NCI-H146 treated with DMSO at 0.1 percent for 48 hours (cell line): ENCODE results near the gene AKR7A3.
"Not testable (repeated sequence)": the region's sequence is repeated elsewhere in the genome, so short reads cannot be mapped to it uniquely, and the experiment has no call there.

Experiments used
- DNase-seq: peaks from one replicate; lab custom pipeline; 2025; ENCODE audit not compliant: unreplicated experiment; lab: John Stamatoyannopoulos, UW

The AKR7A3 gene

DNA sequence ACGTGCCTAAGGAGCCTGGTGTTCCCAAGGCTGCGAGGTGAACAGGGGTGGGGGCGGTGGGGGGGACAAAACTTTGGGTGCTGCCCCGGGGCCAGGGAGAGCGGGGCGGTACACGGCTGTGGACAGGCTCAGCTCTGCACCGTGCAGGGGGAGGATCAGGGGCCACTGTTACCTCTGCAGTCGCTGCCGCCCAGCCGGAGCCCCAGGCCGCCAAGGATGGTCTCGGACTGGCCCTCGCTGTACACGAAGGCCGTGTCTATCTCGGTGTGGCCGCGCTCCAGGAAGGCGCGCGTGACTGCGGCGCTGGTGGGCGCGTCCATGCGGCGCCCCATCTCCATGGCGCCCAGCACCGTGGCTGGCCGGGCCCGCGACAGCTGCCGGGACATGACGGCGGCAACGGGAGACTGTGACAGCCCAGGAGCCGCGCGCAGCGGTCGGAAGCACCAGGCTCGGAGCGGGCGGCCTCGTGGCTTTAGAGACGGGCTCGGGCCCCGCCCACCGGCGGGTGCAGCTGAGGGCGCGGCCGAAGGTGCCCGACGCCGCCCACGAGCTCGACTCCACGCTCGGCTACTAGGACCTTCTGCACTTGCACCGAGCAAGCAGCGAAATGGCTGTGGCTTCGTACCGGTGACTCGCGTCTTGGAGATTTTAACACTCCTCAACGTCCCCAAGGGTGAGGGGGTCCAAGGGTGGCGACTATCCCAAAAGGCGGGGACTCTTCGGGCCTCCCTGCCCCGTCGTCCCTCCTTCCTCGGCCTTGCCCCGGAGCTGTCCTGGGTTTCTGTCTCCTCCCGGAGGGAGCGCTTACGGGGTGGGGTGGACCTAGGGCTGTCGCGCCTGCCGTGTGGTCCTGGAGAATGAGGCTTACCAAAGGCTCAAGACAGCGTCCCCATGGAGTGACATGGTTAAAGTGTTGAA is at the start of gene AKR7A3:
AKR7A3 (minus strand) TSS at position 447 of the 918 bp plus-strand sequence; CDS start at position 386, 61 bp downstream.
- not testable (repeated sequence) for DNase-seq

DNA sequence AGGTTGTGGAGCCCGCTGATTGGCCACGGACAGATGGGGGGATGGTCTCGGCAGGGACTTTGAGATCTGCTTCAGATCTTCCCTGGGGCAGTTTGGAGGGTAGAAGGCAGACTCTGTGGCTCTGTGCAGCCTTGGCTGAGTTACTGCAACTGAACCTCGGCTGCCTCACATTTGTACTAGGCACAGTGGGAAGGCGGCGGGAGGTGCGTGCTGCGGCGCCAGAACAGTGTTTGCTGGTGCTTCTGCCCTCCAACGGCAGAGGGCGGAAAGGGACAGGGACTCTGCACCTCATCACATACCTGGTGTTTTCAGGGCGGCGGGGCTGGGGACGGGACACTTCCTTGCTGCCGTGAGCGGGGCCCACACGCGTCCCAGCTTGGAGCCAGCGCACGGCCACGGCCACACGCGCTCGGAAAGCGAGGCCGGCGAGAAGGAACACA is 49.8 kb upstream of the AKR7A3 start:
- no peak for DNase-seq

DNA sequence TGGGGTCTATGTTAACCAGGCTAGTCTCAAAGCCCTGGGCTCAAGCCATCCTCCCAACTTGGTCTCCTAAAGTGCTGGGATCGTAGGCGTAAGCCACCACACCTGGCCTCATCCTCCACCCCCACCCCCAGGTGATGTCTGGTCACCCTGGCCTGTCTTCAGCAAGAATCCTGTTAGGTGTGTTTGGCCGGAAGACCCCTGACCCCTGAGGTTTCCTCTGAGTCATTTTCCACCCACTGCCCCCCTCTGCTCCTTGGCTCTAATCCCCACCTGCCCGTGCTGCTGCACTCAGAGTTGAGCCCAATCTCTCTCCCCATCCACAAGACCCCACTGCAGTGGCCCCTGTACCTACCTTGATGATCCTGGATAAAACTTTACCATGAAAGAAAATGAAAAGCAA is 48.7 kb upstream of the AKR7A3 start:
- DNase-seq, result no peak

DNA sequence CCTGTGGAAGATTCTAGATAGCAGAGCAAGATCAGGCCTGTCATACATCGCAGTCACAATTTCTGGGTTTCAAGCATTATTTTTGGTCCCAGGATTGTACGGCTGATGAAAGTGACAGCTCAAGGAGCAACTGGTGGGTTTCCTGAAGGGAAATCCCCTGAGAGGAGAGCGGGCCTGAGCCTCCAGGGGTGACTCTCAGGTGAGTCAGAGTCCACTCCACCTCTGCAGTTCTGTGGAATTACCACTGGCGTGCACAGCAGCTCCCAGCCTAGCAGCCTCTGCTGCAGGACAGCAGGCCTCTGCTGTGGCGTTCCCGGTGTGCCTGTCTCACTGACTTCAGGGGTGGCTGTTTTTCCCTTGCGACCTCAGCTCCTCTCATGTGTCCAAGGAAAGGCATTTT is 48.0 kb upstream of the AKR7A3 start:
- no peak for DNase-seq

DNA sequence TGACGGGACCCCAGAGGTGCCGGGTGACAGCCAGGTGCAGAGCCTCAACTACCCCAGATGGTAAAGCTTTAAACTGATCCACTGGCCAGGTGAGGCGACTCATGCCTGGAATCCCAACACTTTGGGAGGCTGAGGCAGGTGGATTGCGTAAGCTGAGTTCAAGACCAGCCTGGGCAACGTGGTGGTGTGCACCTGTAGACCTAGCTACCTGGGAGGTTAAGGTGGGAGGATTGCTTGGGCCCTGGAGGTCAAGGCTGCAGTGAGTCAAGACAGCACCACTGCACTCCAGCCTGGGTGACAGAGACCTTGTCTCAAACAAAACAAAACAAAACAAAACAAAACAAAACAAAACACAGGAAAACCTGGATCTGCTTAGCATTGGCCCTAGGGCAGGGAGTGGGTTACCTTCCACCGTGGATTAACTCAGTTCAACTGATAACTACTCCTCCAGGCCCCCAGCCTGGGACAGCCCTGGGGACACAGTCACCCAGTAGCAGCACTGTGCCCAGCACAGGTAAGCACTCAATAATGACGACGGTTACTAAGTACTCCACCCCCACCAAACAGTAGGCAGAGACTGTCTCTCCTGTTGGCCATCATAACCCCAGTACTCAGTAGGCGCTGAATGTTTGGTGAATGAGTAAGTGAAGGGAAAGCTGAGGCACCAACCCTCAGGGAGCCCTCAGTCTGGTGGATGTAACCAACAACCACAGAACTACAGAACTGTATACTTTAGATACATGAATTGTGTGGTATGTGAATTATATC is 45.2 kb upstream of the AKR7A3 start:
- no peak for DNase-seq

DNA sequence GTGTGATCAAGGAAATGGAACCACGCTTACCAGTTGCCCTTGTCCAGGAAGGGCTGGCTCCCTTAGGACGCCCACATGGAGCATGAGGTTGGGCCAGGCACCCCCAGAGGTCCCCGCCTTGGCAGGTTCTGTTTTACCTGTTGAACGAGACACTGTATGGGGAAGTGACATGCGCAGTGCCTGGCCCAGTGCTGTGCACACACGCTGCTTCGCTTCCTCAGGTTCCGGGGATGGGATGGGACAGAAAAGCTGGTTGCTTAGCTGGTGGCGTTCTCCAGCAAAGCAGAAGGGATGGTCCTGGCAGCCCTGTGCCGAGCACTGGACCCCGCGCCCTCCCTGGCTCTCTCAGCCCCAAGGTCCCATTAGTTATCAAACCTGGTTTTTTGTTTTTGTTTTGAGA is 44.3 kb upstream of the AKR7A3 start:
- no peak for DNase-seq

DNA sequence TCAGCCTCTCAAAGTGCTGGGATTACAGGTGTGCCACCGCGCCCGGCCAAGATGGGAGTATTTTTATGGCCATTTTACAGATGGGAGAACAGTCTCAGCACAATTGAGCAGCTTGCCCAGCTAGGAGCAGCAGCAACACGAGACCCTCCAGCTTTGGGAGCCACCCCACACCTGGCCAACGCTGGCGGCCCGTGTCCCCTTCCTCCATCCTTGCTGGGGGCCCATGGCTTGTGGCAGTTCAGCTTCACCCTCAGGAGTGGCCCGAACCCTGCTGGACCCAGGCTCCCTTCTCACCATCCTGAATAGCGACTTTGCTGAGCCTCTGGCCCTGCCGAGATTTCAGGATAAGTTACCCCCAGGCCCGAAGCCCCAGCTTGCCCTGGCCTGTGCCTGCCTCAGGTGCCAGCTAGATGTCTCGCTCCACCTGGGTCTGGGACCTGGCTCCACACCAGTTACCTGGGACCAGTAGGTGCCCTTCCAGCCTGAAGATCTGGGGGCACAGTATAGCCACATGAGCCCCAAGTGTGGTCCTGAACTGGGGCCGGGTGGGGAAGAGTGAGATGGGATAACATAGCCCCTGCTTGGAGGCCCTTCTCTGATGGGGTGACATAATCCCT is 42.8 kb upstream of the AKR7A3 start:
- DNase-seq, result no peak

DNA sequence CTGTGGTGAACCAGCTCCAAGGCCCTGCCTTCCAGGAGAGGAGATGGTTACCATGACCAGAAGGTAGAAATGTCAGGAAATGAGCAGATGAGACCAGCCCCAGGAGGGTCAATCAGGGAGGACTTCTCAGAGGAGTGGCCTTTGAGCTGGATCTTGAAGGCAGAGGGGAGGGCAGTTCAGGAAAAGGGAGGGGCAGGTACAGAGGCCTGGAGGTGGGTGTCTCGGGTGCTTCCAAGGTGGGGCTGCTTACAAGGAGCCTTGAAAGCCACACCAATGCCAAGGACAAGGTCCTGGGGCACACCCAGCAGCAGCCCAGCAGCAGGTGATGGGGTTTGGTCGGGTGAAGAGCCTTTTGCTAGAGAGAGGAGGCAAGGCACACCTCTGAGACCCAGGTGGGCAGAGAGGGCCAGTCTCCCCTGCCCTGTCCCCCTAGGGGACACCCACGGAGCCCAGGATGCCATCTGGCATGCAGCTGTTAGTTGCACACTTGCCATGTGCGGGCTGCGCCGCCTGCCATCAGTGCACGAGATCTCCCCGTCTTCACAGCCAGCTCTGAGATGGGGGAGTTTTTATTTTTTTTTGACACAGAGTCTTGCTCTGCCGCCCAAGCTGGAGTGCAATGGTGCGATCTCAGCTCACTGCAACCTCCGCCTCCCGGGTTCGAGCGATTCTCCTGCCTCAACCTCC is 42.0 kb upstream of the AKR7A3 start:
- no peak for DNase-seq

DNA sequence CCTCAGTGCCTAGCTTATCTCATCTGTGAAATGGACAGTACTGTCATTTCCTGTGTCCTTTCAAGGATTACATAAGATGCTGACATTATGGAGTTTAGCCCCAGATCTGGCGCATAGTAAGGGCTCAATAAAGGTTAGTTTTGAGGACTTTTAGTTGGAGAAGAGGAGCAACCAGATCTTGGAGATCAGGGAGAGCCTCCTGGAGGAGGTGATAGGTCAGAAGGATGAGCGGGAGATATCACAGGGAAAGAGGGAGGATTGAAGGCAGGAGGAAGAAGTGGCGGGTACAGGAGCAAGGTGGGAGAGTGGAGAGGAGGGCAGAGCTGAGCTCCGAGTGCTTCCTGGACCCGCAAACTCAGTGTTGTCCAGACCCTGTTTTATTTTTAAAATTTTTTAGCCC is 41.0 kb upstream of the AKR7A3 start:
- no peak for DNase-seq

DNA sequence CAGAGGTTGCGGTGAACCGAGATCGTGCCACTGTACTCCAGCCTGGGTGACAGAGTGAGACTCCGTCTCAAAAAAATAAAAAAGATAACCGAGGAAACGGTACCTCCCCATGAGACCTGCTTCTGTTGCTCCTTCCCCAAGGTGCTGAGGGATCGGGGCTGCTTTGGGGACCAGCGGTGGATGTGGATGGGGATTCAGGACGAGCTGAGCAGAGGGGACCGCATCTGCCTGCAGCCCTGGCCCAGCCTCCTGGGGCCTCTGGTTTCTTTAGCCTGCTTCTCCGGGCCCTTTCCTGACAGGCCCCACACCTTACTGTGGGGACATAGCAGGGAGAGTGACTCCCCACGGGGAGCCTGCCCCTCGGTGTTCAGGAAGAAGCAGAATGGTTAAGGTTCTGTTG is 40.6 kb upstream of the AKR7A3 start:
- DNase-seq, result no peak

DNA sequence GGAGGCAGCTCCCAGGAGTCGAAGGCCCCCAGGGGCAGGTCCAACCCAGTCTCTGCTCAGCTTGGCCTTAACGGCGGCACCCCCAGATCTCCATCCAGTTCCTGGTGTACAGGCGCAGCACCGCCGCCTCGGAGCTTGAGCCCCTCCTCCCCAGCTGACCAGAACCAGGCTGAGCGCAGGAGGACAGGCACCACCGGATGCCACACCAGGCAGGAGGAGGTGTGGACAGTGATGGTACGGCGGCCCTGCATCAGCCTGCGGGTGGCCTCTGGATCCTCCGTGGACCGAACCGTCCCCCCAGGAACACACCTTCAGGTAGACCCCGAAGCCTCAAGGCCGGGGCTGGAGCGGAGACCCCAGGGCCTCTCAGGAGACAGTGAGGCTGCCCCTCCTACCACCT is 39.9 kb upstream of the AKR7A3 start:
- no peak for DNase-seq

DNA sequence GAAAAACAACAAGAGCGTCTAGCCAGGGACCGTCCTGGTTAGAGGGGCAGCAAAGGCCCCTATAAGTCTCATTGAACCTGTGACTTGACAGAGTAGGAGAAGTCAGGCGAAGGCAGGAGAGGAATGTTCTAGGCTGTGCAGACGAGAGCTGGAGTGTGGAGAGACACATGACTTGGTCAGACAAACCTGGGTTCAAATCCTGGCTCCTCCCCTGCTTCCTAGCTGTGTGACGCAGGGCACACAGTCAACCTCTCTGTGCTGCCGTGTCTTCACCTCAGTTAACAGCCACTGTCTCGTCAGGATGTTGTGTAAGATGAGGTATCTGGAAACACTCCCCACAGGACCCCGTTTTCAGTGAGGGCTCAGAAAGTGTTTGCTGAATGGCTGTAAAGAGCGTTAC is 39.2 kb upstream of the AKR7A3 start:
- DNase-seq, result no peak

DNA sequence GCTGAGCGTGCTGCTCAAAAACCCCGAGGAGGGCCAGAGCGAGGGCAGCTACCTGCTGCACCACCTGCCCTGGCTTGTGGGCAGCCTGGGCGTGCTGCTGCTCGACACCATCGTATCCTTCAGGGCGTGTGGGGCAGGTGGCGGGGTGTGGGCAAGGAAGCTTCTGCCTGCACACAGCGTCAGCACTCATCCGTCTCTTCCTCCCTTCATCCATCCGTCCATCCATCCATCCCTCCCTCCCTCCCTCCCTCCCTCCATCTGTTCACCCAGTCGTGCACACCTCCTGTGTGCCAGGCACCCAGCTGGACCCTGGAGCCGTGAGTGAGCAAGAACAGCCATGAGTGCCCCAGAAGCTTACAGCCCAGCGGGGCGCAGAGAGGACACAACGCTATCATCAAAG is 38.7 kb upstream of the AKR7A3 start:
- DNase-seq, result no peak

DNA sequence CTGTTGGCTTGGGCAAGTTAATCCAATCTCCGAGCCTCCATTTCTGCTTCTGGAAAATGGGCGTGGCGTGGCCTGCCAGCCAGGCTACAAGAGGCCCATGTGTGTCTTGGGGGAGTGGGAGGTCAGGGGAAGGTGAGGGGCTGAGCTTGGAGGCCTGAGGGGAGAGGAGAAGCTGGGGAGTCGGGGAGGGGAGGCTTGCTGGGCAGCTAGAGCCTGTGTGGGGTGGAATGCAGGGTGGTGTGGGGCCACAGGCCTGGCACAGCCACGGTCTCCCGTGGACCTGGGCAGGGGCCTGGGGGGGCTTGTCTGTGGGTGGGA is 38.1 kb upstream of the AKR7A3 start:
- no peak for DNase-seq

DNA sequence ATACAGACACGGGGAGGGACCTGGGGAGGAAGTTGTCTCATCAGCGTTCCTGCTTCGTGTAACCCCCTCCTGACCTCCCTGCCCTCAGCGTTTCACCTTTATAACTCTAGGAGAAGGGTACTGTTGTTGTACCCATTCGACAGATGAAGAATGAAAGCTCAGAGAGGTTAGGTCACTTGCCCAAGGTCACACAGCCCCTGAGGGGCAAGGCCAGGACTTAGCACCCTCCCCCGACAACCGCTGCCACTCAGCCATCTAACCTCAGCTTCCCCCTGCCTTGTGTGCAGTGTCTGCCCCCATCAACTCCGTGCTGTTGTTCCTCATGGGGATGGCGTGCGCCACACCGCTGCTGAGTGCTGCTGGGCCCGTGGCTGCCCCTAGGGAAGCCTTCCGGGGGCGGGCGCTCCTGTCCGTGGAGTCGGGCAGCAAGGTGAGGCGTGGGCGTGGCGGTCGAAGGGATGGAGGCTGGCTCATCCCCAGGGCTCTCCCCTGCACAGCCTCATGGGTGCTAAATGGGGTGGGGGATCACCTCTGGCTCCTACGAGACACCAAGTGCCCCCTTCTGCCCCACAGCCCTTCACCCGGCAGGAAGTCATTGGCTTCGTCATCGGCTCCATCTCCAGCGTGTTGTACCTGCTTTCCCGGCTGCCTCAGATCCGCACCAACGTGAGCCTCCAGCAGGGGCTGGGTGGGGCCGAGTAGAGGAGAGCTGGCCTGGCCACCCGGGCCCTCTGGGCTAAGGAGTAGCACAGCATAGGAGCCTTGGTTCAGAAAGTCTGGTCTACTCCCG is 37.6 kb upstream of the AKR7A3 start:
- DNase-seq, result no peak

DNA sequence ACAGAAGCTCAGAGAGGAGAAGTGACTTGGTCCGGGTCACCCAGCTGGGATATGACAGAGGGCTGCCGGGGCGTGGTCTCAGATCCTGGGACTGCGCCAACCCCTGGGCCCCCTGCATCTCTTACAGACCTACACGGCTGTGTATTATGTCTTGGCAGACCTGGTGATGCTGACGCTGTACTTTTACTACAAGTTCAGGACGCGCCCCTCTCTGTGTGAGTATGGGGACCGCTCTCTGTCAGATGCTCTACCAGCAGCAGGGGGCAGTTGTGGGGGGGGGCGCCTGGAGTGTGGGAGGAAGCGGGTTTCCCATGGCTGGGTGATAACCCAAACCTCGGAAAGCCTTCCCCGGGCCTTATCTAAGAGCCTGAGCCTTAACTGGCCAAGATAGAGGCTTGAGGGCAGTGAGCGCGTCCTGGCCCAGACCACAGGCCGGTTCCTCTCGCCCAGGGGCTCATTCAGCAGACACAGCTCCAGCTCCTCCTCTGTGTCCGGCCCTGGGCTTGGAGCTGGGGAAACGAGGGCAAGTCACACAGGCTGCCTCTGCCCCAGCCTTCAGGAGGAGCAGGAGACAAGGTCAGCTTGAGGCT is 36.9 kb upstream of the AKR7A3 start:
- DNase-seq, result no peak

DNA sequence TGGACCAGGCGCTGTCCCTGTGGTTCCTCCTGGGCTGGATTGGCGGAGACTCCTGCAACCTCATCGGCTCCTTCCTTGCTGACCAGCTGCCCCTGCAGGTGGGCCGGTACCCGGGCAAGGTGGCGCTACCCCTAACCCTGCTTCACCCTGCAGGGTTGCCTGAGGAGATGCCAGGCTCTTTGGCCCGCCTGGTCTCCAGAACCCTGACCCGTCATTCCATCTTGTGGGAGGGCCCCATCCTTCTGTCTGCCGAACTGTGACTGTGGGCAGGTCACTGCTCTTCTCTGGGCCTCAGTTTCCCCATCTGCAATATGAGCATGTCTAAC is 36.1 kb upstream of the AKR7A3 start:
- DNase-seq, result no peak

DNA sequence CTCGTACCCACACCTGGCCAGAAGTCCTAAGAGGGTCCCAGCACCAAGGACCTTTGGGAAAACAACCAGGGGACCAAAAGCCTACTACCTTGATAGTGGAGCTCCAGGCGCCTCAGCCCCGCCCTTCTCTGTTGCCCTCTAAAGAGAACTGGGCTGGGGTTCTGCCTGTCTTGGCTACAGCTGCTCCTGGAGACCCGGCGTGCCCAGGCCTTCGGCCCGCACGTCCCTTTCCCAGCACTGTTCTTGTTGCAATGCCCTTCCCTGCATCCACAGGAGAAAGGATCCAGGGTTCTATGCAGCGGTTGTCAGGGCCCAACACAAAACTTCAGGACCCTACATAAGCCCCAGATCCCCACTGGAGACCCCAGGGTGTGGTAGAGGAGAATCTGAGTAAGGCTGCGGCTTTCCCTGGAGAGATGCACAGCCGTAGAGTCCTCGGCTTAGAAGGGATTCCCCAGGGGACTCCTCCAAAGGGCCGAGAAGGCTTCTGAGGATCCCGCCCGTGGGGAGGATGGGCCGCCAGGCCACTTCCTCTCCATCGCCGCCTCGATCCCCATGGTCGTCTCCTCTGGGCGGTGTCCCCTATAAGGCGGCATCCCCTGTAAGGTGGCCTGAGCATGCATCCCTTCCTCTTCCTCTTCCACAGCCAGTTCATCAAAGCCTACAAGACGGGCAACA is 35.6 kb upstream of the AKR7A3 start:
- no peak for DNase-seq

DNA sequence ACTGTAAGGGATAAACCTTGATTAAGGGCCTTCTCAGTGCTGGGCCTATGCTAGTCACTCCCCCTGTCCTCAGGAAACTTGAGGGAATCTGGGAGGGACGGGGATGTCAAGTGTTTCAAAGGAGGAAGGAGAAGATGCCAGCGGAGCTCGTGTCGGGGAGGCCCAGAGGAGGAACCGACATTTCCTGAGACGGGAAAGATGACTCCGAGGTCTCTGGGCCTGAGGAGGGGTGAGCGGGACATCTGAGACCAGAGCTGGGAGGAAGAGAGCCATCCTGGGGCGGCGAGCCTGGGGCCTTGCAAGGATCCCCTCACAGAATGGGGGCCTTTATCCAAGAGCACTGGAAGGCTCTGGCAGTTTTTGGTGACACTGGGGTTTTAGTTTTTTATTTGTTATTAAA is 33.9 kb upstream of the AKR7A3 start:
- no peak for DNase-seq

DNA sequence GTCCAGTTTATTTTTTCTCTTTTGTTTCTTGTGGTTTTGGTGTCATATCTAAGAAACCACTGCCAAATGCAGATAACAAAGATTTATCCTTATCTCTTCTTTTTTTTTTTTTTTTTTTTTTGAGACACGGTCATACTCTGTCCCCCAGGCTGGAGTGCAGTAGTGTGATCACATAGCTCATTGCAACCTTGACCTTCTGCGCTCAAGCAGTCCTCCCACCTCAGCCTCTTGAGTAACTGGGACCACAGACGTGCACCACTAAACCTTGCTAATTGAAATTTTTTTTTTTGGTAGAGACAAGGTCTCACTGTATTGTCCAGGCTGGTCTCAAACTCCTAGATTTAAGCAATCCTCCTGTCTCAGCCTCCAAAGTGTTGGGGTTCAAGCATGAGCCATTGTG is 32.5 kb upstream of the AKR7A3 start:
- no peak for DNase-seq
